T-helper 9 cell (primary cell): ENCODE results near the gene HTD2.
"Not testable (repeated sequence)": the region's sequence is repeated elsewhere in the genome, so short reads cannot be mapped to it uniquely, and the experiment has no call there.

Experiments
- DNase-seq: peaks from one replicate; pipeline ENCODE4 v3.0.0-alpha.2; 2020
- total RNA-seq, 2 donors: gene quantifications; one replicate each; lab custom pipeline; 2026; lab: John Stamatoyannopoulos, UW

The HTD2 gene
- total RNA-seq: 0.49 to 0.97 reads per million in 2 donors

DNA sequence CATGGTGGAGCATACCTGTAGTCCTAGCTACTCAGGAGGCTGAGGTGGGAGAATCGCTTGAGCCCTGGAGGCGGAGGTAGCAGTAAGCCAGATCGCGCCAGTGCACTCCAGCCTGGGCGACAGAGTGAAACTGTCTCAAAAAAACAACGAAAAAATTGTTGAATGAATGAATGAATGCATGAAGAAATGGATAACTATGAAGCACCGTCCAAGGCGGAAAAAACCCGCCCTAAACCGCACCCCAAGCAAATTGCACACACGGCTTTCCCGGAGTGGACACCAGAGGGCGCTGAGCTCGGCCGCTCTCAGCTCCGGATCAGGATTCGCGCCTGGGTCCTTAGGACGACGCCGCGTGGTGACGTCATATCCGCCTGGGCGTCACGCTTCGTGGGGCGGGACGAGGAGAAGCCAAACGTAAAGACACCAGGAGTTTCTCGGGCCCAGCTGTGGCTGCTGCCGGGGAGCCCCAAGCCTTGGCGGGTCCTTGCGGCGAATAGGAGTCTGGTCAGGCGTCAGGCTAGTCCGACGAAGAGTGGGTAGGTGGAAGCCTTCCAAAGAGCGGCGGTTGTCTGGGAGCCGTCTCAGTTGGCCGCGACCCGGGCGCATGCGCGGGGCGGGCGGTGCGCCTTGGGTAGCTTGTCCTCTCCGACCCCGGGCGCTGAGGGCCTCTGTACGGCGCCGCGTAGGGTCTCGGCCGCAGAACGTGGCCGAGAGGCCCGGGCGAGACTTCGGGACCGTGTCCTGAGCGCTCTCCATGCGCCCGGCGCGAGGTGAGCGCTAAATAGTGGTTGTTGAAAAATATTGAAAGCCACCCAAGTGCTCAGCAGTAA is at the start of gene HTD2, which contains the start of gene RPP14:
Gene HTD2 (plus strand): TSS at position 639 of the 830 bp plus-strand sequence. CDS start 11,094 bp downstream, outside the sequence.
Gene RPP14 (plus strand): TSS at position 364 of the 830 bp plus-strand sequence. CDS start 4,085 bp downstream, outside the sequence.
- DNase-seq: peak; percentile 99

DNA sequence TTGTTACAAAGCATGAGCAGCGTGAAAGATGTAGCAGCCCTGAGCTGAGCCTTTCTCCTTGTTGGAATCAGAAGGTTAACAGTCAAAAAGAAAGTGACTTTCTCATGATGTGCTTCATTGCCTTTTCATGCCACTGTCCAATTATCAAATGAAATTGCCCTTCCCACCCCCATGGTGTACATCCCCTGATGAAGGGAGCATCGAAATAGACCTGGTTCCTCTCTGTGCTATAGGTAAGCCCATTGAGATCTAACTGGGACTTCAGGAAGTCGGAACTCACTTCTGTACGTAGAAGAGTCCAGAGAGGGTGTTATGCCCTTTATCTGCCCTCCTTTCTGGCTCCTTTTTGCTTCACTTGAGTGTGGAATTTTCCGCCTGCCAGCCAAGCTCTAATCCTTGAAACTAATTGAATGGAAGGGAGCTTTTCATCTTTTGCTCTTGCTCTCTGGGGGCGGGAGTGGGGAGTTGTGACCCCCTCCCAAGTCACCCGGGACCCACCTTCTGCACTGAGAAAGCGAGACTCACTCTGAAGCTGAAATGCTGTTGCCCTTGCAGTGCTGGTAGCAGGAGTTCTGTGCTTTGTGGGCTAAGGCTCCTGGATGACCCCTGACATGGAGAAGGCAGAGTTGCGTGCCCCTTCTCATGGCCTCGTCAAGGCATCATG is 47.8 kb upstream of the HTD2 start:
- DNase-seq: no peak

DNA sequence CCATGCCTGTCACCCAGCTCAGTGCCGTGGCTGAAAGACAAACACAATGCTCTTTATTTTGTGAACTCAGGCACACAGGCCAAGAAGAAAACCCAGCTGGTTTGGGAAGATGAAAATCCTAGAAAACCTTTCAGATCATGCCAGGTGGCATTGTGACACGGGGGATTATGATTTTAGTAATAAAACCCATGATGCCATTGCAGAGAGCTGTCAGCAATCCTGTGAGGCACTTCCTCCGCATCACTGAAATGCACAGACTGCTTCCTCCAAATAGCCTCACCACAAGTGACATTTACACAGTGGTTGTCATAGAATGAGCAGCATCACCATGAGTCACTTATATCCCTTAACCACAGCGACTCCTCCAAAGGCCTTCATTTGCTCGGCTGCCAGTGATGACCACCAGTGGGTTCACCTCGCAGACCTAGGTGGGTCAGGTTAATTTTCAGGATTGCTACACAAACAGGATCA is 46.0 kb upstream of the HTD2 start:
- no peak for DNase-seq

DNA sequence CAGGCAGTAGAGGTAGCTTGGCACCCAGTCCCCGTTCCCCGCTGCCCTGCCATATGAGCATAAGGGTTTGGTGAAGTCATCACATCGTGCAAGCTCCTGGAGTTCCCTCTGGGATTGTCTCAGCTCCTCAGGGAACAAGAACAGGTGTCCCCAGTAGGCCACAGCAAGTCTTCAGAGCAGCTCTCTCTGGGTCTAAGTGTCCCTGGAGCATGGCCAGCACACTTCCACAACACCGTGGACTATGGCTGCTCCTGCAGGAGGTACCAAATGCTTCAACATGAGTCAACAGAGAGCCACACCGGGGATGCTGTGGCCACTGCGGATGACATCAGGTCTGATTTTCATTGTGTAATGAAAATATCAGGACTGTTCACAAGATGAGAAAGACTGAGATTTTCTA is 45.6 kb upstream of the HTD2 start:
- DNase-seq: no peak

DNA sequence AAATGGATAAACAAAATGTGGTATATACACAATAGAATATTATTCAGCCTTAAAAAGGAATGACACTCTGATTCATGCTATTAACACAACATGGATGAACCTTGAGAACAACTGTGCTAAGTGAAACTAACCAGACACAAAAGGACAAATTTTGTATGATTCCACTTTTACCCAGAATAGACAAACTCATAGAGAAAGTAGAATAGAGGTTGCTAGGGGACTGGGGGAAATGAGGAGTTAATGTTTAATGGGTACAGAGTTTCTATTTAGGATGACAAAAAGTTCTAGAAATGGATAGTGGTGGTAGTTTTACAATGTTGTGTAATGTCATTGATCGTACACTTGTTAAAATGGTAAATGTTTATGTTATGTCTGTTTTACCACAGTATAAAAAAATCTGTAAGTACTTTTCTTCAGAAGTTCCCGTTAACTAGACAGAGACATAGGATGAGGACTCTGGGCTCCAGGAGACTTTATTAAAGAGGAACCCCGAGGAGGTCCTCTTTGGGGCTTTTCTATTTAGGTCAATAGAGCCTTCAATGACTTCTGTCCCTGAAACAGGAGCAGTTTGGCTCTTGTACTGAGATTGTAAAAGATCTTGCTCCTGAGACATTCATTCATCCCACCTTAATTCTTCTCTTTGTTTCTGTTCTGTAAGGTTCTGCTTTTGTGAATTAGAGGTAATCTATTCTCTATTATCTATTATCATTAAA is 44.2 kb upstream of the HTD2 start:
- no peak for DNase-seq

DNA sequence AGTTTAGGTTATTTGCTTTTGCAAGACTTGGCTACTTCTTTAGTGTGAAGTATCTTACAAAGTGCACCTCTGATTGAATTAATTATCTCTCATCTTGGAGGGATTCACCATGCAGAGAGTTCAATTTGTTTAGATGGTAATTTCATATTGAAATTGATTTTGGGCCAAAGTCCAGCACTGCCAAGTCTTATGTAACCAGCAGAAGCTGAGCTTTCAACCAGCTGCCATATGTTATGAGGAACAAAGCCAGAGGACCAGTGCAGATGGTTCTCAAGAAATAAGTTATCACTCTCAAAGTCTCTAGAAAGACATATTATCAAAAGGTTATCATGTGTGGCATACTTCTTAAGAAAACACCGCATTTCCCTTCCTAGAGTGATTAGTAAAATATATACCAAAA is 39.7 kb upstream of the HTD2 start:
- DNase-seq: no peak

DNA sequence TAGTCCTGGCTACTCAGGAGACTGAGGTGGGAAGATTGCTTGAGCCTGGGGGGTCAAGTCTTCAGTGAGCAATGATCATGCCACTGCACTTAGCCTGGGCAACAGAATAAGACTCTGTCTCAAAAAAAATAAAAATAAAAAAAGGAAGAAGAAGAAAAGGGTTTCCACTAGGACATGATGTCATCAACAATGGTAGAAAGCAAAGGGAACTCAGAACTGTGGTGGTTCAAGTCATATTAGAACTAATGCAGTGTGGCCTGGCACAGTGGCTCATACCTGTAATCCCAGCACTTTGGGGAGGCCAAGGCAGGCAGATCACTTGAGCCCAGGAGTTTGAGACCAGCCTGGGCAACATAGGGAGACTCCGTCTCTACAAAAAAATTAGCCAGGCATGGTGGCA is 38.8 kb upstream of the HTD2 start:
- not testable (repeated sequence) for DNase-seq

DNA sequence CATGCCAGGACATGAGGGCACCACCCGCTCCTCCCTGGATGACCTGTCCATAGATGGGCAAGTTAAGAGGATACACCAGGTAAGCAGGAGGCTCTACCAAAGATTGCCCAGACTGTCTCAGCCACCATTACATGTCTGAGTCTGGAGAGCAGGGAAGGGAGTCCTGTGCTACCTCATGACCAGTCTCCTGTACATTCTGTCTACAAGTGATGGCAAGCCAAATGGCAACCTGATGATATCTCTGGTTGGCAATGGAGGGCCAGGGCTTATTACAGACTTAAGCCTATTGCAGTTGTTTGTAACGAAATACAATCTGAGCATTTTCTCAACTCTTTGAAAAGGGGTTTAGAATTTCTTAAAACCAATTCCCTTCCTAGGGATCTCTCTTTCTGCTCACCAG is 37.0 kb upstream of the HTD2 start:
- DNase-seq: no peak

DNA sequence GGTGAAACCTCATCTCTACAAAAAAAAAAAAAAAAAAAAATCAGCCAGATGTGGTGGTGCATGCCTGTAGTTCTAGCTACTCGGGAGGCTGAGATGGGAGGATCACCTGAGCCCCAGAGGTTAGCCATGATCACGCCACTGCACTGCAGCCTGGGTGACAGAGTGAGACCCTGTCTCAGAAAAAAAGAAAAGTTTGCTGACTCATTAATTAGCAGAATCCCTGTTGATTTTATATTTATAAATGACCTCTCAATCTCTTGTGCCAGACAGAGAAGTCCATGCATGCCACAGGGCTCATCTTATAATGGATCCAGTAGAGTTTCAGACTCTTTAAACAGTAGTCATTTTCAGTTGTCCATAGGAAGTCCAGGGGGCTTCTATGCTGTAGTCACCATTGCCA is 35.8 kb upstream of the HTD2 start:
- DNase-seq: no peak

DNA sequence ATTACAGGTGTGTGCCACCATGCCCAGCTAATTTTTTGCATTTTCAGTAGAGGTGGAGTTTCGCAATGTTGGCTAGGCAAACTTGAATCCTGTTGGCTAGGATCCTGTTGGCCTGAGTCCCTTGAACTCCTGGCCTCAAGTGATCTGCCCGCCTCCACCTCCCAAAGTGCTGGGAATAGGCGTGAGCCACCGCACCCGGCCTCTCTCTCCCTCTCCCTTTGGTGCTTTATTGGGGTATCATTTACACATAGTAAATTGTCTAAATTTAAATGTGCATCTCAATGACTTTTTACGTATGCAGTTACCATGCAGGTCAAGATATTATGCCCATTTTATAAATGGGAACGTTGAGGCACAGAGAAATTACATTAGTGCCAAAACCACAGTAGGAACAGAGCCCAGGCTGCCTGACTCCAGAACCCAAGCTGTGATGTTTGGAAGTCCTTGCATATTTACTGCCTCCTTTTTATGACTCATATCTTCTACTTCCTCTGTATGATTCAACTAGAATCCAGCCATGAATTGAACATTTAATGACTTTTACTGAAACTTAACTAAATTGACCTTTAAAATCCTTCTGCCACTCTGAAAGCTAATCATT is 34.3 kb upstream of the HTD2 start:
- no peak for DNase-seq

DNA sequence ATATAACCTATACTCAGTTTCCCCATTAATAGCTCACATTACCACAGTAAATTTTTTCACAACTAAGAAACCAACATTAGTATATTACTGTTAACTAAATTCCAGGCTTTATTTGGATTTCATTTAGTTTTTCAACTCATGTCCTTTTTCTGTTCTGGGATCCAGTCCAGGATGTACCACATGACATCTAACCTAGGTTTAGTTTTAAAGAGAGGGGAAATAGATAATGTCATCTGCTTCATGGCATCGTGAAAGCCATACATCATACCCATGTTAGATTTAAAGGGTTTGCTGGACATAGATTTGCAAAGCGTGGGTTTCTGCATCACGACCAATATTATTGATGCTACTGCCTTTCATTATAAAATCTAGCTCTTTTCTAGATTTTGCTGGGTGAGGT is 33.4 kb upstream of the HTD2 start:
- DNase-seq: no peak

DNA sequence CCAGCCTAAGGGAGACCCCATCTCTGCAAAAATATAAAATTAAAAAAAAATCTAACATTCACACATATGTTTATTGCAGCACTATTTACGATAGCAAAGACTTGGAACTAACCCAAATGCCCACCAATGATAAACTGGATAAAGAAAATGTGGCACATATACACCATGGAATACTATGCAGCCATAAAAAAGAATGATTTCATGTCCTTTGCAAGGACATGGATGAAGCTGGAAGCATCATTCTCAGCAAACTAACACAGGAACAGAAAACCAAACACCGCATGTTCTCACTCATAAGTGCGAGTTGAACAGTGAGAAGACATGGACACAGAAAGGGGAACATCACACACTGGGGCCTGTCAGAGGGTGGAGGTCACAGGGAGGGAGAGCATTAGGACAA is 33.0 kb upstream of the HTD2 start:
- DNase-seq: not testable (repeated sequence)

DNA sequence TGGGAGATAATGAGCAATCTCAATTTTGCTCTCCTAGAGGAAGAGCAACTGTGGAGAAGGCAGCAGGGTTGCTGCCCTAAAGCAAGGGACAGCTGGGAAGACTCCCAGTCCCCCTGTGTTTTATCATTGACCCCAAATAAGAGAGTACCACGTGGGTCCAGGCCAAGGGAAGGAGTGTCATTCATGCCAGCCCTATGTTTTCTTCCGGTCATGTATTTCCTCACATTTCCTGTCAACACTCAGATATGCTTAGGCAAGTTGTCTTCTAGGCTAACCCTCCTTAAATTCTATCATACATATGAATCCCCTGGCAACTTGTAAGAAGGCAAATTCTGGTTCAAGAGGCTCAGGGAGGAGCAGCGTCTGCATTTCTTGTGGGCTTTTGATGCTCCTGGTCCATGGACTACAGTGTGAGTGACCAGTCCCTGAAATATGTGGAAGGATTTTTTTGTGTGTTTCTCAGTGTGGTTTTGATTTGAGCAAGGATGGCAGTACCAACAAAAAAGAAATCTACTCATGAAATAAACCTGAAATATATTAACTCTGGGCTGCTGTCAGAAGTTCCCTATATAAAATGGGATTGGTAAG is 32.2 kb upstream of the HTD2 start:
- no peak for DNase-seq

DNA sequence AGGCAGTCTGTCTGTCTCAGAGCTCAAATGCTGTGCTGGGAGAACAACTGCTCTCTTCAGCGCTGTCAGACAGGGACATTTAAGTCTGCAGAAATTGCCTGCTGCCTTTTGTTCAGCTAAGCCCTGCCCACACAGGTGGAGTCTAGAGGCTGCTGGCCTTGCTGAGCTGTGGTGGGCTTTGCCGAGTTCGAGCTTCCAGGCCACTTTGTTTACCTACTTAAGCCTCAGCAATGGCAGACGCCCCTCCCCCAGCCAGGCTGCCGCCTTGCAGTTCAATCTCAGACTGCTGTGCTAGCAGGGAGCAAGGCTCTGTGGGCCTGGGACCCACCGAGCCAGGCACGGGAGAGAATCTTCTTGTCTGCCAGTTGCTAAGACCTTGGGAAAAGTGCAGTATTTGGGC is 25.3 kb upstream of the HTD2 start:
- DNase-seq: no peak

DNA sequence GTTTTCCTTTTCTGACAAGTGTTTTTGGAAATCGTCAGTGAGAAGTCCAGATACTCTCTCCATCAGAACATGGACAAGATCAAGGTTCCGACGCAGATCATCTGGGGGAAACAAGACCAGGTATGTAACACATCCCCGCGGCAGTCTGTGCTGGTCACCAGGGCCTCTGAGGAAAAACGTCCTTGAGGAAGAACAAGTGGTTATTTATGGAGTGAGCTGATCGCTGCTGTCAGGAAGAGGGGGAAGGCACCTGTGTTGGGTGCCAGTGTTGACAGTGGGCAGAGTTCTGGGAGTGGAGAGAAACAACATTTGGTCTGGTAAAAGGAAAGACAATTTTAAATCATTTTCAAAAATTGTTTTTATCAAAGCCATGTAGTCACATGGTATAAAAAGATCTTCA is 21.0 kb upstream of the HTD2 start:
- no peak for DNase-seq

DNA sequence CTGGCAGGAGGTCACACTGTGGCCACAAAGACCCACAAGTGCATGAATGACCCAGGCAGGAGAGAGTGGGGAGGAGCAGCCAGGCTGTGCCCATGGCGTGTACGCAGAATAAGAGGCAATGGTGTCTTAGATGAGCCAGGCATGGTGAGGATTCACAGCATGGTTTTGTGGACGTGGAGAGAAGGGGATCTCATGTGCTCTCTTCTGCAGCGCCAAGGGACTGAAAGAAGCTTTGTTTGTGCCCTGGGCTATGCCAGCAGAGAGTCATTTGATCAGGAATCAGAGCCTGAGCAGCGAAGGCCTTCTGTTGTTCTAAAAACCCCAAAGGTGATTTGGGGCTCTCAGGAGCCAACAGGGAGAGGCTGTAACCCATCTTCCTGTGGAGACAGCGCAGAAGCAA is 19.0 kb upstream of the HTD2 start:
- no peak for DNase-seq

DNA sequence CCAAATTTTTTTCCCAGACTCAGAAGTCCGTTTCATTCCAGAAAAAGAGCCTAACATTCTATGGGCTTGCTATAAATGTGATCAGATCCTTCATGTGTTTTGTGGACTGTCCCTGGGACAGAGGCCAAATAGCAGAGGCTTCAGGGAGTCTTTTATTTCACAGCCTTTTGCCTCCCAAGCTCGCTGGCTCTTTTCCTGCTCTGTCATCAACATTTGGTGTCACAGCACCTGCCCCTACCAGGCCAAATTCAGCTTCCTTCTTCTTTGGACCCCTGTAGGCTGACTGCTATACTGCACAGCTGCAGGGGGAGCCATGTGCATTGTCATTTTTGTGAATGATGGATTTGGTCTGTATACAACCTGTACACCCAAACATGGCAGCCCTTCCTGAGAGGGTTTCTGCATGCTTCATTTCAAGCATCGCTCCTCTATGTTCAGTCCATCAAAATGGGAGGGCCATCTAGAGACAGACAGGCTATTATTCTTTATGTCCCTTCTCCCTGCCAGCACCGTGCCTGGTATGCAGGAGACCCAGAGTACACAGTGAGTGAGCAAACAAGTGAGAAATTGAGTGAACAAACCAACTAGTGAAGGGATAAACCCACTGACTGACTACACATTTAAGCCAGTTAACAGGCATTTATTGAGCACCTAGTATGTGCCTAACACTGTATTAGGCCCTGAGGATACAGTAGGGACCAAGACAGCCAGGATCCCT is 18.1 kb upstream of the HTD2 start:
- DNase-seq: no peak

DNA sequence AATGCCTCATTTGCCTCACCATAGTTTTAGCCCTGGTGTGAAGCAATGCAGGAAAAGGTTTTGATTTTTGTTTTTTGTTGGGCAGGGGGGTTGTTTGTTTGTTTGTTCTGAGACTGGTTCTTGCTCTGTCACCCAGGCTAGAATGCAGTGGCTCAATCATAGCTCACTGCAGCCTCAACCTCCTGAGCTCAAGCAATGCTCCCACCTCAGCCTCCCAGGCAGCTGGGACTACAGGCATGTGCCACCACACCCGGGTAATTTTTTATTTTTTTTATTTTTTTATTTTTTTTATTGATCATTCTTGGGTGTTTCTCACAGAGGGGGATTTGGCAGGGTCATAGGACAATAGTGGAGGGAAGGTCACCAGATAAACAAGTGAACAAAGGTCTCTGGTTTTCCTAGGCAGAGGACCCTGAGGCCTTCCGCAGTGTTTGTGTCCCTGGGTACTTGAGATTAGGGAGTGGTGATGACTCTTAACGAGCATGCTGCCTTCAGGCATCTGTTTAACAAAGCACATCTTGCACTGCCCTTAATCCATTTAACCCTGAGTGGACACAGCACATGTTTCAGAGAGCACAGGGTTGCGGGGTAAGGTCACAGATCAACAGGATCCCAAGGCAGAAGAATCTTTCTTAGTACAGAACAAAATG is 17.2 kb upstream of the HTD2 start:
- DNase-seq: not testable (repeated sequence)

DNA sequence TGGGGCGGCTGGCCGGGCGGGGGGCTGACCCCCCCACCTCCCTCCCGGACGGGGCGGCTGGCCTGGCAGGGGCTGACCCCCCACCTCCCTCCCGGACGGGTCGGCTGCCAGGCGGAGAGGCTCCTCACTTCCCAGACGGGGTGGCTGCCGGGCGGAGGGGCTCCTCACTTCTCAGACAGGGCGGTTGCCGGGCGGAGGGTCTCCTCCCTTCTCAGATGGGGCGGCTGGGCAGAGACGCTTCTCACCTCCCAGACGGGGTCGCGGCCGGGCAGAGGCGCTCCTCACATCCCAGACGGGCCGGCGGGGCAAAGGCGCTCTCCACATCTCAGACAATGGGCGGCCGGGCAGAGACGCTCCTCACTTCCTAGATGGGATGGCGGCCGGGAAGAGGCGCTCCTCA is 15.9 kb upstream of the HTD2 start:
- DNase-seq: not testable (repeated sequence)

DNA sequence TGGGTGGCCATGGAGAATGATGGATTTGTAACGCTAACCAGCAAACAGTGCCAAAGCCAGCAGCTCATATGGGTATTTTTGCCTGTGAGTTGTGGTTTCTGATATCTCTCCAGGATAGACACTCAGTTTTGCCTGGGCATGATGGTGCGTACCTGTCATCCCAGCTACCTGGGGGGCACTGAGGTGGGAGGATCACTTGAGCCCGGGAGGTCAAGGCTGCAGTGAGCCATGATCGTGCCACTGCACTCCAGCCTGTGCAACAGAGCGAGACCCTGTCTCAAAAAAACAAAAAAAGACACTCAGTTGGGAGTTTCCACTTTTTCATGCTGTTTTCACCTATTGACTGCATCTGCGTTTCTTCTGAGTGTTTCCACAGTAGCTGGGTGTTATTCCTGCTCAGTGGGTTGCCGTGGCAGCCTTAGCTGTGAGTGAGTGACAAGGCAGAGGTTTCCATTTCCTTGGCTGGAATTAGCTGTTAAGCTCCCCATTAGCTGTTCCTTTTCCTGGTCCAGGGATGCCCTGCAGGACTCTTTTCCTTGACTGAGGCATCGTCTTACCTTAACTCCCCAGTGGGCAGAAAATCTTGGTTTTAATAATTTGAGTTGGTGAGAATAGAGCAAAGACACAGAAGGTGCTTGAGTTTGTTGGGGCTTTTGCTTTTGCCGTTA is 14.5 kb upstream of the HTD2 start:
- no peak for DNase-seq

DNA sequence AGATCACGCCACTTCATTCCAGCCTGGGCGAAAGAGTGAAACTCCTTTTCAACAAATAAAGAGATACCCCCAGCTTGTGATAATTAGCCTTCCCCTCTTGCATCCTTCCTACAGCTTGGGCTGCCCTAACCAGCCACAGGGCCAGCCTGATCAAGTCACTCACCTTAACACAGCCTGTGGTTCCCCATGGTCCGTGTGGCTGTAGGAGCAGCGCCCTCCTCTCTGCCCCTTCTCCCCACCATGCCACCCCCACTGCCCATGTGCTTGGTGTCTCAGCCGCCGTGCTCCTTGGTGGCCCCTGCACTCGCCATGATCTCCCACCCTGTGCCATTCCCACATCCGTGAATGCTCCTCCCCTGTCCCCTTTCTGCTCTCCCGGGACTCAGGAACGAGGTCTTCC is 13.5 kb upstream of the HTD2 start:
- DNase-seq: no peak
